ENCODE data around the gene RYR2.

- TF ChIP-seq, protein P1, sequence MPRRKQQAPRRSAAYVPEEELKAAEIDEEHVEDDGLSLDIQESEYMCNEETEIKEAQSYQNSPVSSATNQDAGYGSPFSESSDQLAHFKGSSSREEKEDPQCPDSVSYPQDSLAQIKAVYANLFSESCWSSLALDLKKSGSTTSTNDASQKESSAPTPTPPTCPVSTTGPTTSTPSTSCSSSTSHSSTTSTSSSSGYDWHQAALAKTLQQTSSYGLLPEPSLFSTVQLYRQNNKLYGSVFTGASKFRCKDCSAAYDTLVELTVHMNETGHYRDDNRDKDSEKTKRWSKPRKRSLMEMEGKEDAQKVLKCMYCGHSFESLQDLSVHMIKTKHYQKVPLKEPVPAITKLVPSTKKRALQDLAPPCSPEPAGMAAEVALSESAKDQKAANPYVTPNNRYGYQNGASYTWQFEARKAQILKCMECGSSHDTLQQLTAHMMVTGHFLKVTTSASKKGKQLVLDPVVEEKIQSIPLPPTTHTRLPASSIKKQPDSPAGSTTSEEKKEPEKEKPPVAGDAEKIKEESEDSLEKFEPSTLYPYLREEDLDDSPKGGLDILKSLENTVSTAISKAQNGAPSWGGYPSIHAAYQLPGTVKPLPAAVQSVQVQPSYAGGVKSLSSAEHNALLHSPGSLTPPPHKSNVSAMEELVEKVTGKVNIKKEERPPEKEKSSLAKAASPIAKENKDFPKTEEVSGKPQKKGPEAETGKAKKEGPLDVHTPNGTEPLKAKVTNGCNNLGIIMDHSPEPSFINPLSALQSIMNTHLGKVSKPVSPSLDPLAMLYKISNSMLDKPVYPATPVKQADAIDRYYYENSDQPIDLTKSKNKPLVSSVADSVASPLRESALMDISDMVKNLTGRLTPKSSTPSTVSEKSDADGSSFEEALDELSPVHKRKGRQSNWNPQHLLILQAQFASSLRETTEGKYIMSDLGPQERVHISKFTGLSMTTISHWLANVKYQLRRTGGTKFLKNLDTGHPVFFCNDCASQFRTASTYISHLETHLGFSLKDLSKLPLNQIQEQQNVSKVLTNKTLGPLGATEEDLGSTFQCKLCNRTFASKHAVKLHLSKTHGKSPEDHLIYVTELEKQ (CRISPR knock-in tag; IDR thresholded peaks at IDR 0.05), result no peak
- TF ChIP-seq CTCF (IDR thresholded peaks at IDR 0.05 in 2 of 3, conservative IDR thresholded peaks at IDR 0.05 in 1 of 3; ENCODE audit: insufficient read depth in 2 of 3, low read depth in 1 of 3, low read length in 3 of 3) (no peak), BMI1 (IDR thresholded peaks at IDR 0.05; ENCODE audit: low read length) (no peak), MLX (CRISPR knock-in tag; conservative IDR thresholded peaks at IDR 0.05) (no peak), ZNF780A (CRISPR knock-in tag; IDR thresholded peaks at IDR 0.05) (no peak), ZNF830 (CRISPR knock-in tag; IDR thresholded peaks at IDR 0.05) (no peak), XRCC4 (IDR thresholded peaks at IDR 0.05; ENCODE audit: extremely low read depth, insufficient read depth, insufficient read length) (no peak), RAD21 (CRISPR knock-in tag; conservative IDR thresholded peaks at IDR 0.05 in 1 of 2, IDR thresholded peaks at IDR 0.05 in 1 of 2) (no peak)
- TF ChIP-seq, protein P2, sequence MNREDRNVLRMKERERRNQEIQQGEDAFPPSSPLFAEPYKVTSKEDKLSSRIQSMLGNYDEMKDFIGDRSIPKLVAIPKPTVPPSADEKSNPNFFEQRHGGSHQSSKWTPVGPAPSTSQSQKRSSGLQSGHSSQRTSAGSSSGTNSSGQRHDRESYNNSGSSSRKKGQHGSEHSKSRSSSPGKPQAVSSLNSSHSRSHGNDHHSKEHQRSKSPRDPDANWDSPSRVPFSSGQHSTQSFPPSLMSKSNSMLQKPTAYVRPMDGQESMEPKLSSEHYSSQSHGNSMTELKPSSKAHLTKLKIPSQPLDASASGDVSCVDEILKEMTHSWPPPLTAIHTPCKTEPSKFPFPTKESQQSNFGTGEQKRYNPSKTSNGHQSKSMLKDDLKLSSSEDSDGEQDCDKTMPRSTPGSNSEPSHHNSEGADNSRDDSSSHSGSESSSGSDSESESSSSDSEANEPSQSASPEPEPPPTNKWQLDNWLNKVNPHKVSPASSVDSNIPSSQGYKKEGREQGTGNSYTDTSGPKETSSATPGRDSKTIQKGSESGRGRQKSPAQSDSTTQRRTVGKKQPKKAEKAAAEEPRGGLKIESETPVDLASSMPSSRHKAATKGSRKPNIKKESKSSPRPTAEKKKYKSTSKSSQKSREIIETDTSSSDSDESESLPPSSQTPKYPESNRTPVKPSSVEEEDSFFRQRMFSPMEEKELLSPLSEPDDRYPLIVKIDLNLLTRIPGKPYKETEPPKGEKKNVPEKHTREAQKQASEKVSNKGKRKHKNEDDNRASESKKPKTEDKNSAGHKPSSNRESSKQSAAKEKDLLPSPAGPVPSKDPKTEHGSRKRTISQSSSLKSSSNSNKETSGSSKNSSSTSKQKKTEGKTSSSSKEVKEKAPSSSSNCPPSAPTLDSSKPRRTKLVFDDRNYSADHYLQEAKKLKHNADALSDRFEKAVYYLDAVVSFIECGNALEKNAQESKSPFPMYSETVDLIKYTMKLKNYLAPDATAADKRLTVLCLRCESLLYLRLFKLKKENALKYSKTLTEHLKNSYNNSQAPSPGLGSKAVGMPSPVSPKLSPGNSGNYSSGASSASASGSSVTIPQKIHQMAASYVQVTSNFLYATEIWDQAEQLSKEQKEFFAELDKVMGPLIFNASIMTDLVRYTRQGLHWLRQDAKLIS (CRISPR knock-in tag; IDR thresholded peaks at IDR 0.05), result no peak
Observed at GRCh38 chr1:237390823-237391222, 348.8 kb downstream of the RYR2 start.
